ENCODE results near the gene SEMA4D.

The SEMA4D gene

DNA sequence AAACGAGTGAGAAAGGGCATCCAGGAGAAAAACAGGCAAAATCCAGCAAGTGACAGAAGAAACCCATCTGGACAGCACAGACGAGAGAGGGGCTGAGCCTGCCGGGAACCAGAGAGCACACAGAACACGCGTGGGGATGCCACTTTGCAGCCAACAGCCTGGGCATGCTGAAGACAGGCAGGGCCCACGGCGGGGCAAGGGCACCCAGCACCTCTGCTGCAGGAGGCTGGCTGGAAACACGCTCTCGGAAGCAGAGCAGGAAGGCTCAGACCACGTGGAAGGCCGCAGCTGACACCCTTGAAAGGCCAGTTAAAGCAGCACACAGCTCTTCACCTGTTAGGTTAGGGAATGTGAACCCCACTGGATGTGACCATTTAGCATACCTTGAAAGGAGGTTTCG lies 103.5 kb downstream of the SEMA4D start:
- TF ChIP-seq, protein P1, sequence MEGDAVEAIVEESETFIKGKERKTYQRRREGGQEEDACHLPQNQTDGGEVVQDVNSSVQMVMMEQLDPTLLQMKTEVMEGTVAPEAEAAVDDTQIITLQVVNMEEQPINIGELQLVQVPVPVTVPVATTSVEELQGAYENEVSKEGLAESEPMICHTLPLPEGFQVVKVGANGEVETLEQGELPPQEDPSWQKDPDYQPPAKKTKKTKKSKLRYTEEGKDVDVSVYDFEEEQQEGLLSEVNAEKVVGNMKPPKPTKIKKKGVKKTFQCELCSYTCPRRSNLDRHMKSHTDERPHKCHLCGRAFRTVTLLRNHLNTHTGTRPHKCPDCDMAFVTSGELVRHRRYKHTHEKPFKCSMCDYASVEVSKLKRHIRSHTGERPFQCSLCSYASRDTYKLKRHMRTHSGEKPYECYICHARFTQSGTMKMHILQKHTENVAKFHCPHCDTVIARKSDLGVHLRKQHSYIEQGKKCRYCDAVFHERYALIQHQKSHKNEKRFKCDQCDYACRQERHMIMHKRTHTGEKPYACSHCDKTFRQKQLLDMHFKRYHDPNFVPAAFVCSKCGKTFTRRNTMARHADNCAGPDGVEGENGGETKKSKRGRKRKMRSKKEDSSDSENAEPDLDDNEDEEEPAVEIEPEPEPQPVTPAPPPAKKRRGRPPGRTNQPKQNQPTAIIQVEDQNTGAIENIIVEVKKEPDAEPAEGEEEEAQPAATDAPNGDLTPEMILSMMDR (IDR thresholded peaks at IDR 0.05; ENCODE audit: control extremely low read depth, extremely low read depth, low read depth, missing control alignments) = no peak
- POLR2A ChIA-PET = no interaction called here
- DNase-seq (ENCODE audit: extremely low spot score) = no peak
- CTCF ChIA-PET = no interaction called here

DNA sequence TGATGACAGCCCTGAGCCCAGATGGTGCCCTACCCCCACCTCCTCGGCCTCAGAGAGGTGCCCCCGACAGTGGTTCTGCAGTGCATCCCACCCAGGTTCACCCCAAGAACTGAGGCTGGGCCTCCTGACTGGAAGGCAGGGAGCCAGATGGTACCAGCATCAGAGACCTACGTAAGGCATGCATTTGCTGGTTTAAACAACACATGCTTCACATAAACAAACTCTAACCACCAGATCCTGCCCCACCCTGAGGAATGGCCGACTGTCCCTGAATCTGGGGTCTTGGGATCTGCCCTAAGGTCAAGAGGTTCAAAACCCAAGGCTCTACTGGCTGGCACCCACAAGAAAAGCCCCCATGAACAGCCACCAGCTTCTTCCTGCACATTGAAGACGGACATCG lies 106.3 kb downstream of the SEMA4D start:
- no peak for DNase-seq (ENCODE audit: extremely low spot score)
- POLR2A ChIA-PET = no interaction called here
- CTCF ChIA-PET = interaction anchor here (2.0 kb wide), 1 partner anchor 10 kb away, joined by 8 read pairs; no protein-coding TSS in a partner anchor
- TF ChIP-seq, protein P1 (IDR thresholded peaks at IDR 0.05; ENCODE audit: control extremely low read depth, extremely low read depth, low read depth, missing control alignments) = no peak

DNA sequence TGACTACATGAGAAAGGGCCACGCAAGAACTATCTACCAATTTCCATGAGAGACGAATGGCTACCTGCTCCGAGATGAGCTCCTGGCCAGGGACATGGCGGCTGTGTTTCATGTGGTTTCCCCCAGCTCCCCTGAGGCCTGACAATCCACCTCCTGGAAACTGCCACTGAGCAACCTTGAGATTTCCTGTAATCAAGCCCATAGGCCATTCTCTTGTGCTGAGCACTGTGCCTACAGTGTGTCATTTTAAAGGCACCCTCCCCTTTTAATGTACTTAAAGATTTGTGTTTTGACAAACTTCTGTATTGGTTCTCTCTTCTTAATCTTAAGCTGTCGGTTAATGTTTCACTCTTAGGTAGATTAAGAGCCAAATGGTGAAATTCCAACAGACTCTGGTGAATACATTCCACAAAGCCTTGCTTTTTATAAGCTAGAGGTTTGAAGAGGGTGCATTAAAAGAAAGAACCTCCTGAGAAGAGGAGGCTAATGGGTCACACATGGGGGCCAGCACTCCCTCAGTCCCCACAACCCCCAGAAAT lies 107.3 kb downstream of the SEMA4D start:
- TF ChIP-seq, protein P1 (IDR thresholded peaks at IDR 0.05; ENCODE audit: control extremely low read depth, extremely low read depth, low read depth, missing control alignments) = no peak
- CTCF ChIA-PET = interaction anchor here (1.0 to 2.0 kb wide), 2 partner anchors 11 to 185 kb away, joined by 3 to 8 read pairs; no protein-coding TSS in a partner anchor
- POLR2A ChIA-PET = no interaction called here
- DNase-seq (ENCODE audit: extremely low spot score) = no peak

DNA sequence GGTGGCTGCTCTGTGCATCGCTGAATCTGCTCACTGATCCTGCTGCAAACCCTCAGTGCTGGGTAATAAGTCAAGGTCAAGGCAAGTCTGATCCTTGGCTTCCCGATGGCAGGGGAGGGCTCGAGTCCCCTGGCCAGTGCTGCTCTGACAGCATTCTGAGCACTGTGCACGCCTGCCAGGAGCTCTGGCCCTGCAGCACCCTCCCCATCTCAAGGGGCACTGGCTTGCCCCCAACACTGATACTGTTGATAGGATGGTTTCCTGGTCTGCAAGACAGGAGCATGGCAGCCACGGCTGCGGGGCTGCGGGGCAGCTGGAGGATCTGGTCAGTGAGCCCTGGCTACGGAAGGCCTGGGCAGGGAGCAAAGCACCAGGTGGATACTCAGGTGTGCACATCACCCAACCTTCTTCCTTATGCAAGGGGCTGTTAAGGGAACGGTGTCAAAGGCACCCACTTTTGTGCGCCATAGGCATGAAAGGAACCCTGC lies 107.8 kb downstream of the SEMA4D start:
- ChIA-PET POLR2A (no interaction called here), CTCF (interaction anchor here (1.0 to 2.0 kb wide), 2 partner anchors 11 to 186 kb away, joined by 3 to 8 read pairs; no protein-coding TSS in a partner anchor)
- TF ChIP-seq, protein P1 (IDR thresholded peaks at IDR 0.05; ENCODE audit: control extremely low read depth, extremely low read depth, low read depth, missing control alignments) = no peak
- DNase-seq (ENCODE audit: extremely low spot score) = no peak

DNA sequence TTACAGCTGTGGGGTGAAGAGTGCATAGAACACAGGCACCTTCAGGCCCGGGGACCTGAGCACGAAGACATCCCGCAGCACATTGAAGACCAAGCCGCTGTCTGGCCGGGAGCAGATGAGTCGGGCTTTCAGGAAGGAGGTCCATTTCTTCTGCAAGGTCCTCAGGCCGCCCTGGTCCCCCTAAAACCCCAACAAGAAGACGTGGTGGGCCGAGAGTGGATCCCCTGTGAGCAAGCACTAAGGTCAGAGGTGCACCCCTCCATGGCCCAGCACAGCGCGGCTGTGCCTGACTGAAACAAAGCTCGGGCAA lies 109.1 kb downstream of the SEMA4D start:
- DNase-seq (ENCODE audit: extremely low spot score) = no peak
- ChIA-PET POLR2A (no interaction called here), CTCF (no interaction called here)
- TF ChIP-seq, protein P1 (IDR thresholded peaks at IDR 0.05; ENCODE audit: control extremely low read depth, extremely low read depth, low read depth, missing control alignments) = no peak

DNA sequence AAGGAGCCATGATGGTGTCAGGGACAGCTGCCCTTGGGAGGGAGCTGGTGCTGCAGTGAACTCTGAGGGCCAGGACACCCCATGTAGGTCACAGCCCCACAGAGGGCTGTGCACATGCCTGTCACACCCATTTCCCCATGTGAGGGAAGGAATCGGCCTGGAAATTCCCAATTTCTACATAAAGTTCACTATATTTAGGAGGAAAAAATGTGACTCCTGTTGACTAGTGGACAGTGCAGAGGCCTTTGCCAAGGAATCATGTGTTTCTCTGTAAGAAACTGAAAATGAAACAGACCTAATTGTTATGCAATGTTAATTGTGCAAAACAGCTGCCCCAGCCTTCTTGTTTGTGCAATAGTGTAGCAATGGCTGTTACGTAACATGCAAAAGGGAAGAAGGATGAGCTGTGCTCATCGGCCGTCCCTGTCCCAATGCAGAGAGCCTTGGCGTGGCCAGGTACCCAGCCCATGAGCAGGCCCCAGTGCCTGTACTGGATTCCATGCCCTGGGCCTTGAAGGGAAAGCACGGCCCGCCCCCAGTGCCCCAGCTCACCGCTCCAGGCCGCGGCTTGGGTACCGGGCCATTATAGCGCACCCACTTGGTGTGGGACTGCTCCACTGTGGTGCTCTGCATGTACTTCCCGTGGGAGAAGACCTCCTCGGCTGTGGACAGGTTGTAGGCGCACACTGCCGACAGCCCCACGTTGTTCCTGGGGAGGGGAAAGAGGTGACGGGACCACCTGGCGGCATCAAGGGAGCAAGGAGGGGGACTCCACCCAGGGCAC lies 109.6 kb downstream of the SEMA4D start:
- ChIA-PET POLR2A (no interaction called here), CTCF (interaction anchor here (1.2 kb wide), 1 partner anchor 13 kb away, joined by 4 read pairs; no protein-coding TSS in a partner anchor)
- TF ChIP-seq, protein P1 (IDR thresholded peaks at IDR 0.05; ENCODE audit: control extremely low read depth, extremely low read depth, low read depth, missing control alignments) = no peak
- no peak for DNase-seq (ENCODE audit: extremely low spot score)
